HG03066 (cell line): ENCODE measurements around the gene CLDN11.

Experiments
- ATAC-seq: cut with Tn5 transposase; IDR thresholded peaks from one replicate; pipeline ENCODE4 v1.9.1; 2021; ENCODE audit warnings: low read depth; ENCODE audit not compliant: unreplicated experiment

CLDN11 gene

DNA sequence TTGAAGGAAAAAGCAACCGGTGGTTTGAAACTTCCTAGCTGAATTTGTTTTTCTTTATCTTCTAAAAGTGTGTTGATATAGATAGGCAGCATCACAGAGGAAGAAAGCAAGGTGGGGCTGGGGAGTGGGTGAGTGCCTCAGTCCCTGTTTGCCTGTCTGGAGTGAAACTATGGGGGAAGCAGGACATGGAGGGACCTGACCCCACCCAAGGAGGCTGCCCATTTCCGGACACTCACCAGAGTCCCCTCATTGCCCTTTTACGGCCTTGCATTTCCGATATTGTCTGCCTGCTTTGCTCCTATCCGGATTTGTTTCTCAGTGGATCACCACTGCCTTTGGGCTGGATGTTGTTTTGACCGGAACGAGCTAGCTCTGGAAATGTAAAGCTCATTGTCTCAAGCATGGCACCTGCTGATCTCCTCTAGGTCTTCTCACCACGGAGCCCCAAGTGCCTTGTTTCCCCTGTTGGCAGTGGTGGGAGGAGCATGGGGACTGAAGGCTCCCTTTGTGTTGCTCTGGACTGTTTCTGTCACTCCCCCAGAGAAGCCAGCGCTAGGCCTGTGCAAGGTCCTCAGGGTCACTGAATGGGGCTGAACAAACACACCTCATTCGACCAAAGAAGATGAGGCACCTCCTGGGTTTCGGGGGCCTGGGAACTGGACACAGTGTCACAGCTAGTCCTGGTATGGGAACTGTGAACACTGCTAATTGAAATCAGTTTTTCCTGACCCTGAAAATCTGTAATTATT is 7.0 kb downstream of the CLDN11 start:
- no peak for ATAC-seq

DNA sequence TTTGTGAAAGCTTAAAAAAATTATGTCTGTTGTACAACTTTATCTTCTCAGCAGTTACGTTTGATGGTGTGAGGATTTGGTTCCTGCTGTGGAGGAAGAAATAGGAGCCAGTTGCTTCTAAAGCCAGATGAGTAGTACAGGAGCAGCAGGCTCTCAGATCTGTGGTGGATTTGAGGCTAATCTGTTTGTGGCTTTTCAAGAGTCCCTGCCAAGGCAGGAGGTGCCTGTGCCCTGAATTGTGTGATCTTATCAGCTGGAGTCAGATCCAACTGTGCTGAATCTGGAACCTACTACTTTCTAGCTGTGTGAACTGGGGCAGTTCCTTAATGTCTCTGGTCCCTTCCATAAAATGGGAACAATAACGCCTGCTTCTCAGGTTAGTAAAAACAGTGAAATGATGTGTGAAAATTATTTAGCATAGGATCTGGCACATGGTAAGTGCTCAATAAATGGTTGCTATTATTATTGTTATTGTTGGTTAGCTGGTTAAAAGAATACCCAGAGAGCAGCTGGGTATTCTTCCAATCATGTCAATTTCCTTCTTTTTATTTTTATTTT is 7.7 kb downstream of the CLDN11 start:
- no peak for ATAC-seq

DNA sequence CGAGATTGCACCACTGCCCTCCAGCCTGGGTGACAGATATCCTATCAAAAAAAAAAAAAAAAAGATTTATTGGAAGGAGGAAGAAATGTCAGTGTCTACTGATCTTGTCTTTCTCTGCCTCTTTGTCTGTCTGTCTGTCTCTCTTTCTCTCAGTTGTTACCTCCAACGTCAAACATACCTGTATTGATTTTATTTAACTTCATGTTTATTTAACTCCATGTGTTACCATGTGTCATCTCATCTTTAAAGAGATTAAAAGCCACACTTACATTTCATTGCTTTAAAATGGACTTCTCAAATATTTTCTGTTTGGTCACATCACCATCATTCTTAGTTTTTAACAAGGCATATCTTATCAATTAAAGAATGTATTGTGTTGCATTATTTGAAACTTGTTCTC is 9.4 kb downstream of the CLDN11 start:
- ATAC-seq: no peak

DNA sequence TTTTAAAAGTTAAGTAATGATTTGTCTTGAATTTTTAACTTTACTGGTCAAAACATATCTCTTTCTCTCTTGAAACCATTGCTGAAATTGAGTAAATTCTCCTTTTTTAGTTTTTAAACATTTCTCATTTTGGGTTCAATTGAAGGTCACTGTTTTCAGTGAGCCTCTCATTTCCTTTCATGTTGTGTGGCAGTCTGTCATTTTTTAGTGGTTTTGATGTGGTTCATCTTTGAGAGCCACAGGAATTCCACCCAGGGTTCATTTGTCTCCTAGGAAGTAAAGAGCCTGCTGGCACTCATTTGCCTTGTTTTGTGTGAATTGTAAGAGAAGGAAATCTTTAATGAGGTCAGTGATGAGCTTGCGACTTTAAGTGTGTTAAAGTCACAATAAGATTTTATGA is 10.4 kb downstream of the CLDN11 start:
- ATAC-seq: peak; percentile 82

DNA sequence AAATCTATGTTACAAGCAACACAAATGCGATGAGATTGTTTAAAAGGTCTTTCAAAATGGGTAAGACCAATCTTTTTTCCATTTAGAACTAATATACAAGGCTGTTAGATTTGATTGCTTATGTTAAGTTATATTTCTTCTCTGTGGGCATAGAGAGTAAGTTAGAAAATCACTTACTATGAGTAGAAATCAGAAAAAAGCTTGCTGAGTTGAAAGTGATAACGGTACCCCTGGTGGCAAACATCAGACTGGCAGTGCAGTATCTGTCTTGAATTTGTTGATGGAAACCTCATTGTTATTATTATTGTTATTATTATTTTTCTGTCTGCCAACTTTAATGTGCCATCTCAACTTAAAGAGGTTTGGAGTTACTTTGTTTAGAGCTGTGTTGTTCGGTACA is 12.4 kb downstream of the CLDN11 start:
- no peak for ATAC-seq

DNA sequence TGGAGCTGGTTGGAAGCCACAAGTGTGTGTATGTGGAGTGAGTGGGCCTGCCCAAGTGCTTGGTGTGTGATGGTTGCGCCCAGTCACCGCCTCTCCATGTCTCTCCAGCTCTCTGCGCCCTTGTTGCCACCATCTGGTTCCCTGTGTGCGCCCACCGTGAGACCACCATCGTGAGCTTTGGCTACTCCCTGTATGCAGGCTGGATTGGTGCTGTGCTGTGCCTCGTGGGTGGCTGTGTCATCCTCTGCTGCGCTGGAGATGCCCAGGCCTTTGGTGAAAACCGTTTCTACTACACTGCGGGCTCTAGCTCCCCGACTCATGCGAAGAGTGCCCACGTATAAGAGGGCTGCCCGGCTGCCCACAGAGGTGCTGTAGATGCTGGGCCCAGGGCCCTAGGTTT is 13.7 kb downstream of the CLDN11 start:
- no peak for ATAC-seq

DNA sequence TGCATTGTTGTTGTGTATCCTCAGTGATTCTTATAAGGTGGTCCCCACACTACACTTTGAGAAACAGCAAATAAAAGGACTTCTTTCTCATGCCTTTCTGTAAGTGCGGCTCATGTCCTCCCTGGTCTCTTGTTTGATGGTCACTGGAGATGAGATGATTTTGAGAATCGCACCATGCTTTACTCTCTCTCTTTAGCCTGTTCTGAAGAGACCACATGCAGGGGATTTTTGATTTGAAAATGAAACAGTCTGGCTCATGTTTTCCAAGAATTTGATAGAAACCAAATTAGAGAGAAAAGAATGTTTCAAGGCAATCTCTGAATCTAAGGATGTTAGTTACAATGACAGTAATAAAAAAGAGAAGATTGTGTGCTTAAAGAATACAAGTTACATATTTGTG is 18.0 kb downstream of the CLDN11 start:
- ATAC-seq: no peak

DNA sequence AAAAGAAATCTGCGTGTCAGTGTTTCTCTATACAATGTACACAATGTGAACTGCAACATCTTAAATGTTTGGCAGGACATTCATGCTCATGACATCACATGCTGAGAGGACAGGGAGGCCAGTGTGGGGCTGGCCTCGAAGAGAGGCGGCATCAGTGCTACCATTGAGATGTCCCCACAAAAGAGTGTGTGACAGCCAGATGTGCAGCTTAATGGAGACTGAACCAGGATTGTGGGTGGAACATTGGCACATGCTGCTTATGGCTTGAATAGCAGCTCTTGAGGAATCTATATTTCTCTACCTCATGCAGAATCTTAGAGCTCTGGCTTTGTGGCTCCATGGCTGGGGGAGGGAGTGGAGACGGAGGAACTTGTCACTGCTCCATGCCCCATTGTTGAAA is 18.5 kb downstream of the CLDN11 start:
- ATAC-seq: no peak

DNA sequence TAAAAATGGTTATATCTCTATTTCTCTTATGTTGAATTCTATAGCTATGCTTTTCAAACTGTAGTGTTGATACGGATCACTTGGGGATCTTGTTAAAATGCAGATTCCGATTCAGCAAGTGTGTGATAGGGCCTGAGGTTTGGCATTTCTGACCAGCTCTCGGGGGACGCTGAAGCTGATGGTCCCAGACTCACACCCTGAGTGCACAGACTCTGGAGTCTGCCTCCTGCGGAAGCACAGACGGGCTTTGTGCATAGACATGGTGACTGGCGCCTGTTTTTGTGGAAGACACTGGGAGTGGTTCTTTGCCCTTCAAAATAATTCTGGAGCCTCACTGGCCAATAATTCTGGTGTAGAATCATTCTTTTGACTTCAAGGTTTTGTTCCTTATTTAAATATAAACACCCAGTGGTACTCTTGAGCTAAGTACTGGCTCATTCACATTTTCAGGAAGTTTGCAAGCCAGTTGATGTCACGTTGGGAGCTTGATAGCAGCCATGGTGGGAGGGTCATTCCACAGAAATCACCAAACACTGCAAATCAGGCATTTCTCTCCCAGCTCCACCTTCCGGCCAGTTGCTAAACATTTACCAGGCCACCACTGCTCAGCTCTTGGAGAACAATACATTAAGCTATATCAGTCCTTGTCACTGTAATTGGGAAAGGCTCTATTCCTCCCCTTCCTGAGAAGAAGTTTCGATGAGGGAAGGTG is 19.2 kb downstream of the CLDN11 start:
- no peak for ATAC-seq

DNA sequence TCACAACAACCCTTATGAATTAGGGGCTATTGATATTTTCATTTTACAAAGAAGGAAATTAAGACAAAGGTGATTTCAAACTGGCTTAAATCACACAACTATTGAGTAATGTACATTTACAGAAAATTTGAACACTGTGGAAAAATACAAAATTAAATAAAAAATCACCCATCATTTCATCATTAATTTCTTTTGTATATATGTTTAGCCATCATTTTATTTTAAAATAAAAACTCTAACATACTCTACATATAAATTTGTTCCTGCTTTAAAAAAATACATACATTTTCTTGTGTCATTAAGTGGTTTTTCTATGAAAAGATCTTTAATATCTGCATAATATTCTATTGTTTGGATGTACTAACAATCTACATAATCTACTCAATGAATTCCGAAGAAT is 20.2 kb downstream of the CLDN11 start:
- no peak for ATAC-seq

DNA sequence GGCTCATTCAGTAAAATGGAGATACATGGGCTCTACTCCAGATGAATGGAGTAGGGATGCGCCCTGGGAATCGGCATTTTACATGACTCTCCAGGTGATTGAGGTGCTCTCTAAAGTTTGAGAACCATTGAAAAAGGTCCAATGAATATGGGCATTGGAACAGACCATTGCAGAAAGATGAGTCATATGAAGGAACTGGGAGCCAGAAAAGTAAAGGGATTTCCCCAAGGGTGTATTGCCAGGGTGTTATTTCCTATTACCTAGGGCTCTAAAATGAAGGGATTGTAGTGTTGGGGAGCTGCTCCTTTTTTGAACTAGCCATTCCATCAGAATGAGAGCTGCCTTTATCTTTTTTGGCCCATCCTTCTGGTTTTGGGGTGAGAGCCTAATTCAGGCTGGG is 21.7 kb downstream of the CLDN11 start:
- ATAC-seq: no peak

DNA sequence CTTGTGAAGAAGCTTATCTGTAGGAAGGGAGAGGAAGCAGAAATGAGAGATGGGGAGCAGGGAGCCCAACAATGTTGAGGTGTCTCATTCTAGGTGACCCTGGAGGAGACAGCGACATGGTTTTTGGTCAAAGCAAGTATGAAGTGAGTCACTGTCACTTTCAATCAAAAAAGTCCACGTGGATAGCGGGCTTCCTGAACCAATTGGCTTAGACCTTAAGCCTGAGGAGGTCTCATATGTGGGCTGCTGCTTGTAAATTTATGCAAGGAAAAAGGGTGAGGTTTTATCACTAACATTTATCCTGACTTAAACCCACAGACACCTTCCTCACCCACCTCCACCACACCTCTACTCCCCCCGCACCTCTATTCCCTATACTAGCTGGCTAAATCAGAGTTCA is 22.7 kb downstream of the CLDN11 start:
- no peak for ATAC-seq

DNA sequence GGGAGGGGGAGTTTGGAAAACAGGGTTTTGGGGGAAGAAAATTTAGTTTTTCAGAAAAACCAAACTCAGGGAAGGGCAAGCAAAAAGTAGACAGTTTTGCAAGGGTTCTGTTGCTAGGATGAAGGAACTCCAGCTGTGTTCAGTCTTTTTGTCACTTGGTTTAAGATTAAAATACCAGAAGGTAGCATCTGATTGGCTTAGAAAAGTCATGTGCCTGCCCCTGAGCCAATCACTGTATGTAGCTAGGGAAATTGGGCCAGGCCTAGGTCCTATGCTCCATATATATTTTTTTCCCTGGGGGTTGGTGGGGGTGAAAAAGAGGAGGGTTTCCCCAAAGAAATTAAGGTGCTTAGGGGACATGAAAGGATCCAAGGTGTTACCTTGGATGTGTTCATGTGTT is 24.3 kb downstream of the CLDN11 start:
- no peak for ATAC-seq

DNA sequence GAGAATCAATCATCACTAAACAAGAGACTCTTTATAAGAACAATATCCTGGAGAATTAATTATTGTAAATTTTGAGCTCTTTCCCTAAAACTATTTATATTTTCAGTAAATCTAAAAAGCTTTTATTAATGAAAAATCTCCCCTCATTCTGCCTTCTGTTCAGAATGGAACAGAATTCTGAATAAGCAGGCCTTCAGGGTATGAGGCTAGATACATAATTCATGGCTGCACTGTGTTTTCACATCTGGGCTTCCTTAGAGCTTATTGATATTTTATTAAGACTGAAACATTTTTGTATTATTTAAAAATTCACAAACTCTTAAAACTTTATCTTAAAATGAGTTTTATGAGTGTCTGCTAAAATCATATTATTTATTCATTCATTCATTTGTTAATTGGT is 24.8 kb downstream of the CLDN11 start:
- ATAC-seq: no peak

DNA sequence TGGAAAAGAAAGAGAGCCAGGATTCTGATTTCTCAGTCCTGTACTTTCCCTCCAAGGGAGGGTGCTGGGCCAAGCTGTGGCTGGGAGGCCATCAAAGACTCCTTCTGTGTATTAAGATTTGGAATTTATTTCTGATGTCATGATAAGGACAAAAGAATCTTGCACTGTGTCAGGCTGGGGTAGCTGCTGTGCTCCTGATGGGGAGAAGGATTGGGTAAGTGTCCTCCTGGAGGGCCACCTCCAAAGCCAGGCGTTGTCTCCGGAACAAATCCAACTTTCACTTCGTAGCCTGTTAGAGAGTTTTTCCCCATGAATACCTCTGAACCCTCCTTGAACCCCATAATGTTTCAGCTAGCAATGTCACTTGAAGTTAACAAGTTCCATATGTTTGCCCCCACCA is 29.9 kb downstream of the CLDN11 start:
- ATAC-seq: no peak

DNA sequence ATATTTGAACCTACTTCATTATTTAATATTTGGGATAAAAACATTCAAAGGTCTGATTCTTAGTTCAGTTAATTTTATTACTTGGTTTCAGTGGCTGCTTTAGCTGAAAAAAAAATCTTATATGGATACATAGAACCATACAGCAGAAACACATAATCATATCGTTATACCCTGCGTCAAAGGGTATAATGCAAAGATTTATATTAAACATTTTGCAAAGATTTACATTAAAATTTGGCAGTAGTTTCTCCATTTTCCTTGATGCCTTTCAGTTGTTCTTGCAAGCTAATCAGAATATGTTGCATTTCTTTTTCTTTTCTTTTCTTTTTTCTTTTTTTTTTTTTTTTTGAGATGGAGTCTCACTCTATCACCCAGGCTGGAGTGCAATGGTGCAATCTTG is 31.4 kb downstream of the CLDN11 start:
- no peak for ATAC-seq

DNA sequence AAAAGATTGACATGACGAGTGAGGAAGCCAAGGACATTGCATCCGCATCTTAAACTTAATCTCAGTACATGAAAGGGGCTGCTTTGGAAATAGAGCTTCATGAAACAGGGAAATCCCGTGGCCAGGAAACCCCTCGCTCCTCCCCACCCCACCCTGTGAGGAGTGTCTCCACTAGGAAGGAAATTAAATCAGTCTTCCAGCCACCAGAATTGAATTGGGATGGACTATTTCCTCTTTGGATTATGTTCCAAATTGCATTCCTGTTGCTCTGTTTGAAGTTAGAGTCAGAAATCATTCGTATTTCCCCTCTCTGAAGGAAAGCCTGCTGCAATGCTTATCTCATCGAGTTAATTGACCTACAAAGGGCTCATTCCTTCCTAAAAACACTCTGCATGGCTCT is 35.8 kb downstream of the CLDN11 start:
- no peak for ATAC-seq

DNA sequence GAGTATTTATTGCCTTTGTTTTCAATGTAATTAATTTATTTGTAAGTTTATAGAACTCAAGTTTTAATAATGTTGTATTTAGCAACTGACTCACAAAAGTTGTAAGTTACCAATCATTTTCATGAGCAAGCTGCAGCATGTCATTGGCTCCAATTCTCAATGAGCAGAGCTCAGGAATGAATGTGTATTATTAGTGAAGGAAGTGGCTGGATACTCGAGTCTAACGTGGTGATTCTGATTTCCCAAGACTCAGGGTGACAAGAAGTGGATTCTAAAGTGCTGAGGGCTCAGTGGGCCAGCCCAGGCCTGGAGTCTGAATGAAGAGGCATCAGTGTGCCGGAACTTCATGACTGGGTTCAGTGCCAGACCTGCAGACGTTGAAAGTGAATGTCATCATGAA is 39.6 kb downstream of the CLDN11 start:
- no peak for ATAC-seq

DNA sequence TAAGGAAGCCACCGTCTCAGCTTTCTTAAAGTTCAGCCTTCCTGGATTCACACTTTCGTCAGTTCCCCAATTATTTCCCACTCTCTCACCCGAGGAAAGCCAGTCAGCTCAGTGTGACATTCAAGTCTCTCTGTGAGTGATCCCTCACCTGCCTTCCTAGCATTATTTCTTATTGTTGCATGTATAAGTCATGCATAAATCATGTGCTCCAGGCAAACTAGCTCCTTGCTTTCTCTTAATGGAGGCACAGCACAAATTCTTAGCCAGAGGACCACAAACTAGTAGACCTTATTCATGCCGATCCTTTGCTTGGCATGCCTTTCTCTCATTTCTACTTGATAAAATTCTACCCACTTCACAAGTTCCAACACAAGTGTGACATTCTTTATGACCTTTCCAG is 44.3 kb downstream of the CLDN11 start:
- no peak for ATAC-seq

DNA sequence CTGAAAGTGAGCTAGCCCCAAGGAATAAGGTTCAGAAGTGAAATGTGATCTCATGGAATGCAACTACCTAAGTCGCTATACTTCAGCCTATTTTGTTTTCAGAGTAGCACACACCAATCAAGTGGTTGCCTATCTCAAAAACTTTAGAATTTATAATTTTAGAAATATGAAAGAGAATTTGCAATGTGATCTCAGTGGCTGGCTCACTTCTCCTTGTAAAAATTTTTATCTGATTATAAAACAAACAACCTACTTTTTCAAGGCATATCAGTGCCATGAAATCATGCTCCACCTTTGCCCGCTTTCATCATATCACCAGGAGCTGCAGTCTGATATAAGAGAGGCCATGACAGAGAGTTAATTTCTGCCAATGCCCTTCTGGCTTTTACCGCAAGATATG is 47.3 kb downstream of the CLDN11 start:
- ATAC-seq: no peak

DNA sequence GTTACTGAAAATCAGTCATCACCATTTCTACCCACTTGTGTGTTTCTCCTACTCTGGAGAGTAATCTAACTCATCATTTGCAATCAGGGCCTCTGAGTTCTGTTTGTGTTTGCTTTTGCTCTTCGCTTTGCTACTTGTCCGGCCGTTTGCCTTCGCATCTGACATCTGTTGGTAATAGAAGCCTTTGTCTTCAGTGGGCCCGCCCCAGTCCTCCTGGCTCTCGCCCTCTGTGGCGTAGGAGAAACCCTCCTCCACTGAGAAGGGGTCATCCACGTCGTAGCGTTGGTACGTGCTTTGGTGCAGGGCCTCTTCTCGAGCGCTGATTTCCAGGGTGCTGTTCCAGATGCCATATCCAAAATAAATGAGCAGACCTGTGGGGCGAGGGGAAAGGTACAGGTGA is 48.3 kb downstream of the CLDN11 start:
- ATAC-seq: no peak

DNA sequence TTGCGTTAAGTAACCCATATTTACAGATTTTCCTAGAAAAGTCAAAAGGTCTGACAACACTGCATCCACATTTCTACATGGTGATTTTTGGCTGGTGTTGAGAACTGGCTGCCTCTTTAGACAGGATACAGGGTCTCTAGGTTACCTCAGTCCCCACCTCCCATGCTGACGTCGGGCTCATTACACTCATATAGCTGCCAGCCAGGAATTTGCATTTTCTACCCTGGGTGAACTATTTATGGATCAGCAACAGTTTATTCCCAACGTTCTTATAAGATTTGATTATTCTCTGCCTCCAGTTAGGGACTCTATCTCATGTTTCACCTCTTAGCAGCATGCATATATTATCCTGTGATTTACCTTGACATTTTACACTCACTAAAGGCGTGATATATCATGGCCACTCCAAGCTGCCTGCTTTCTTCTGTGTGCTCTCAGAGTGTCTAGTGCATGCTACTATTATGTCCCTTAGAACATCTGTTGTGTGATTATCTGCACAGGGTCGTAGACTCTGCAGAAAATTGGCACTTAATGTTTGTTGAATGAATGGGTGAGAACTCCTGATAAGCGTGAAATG is 49.0 kb downstream of the CLDN11 start:
- ATAC-seq: no peak
